ENCODE data around the gene POLA2. TPM values are rescaled to one million over a fixed set of nuclear protein-coding genes. Genes with fewer than 3 reads are reported as not detected.

POLA2 gene
- polyA plus RNA-seq, 2 of the 4 experiments (the other 2 are of a cell fraction): 34.5 to 52.3 TPM

DNA sequence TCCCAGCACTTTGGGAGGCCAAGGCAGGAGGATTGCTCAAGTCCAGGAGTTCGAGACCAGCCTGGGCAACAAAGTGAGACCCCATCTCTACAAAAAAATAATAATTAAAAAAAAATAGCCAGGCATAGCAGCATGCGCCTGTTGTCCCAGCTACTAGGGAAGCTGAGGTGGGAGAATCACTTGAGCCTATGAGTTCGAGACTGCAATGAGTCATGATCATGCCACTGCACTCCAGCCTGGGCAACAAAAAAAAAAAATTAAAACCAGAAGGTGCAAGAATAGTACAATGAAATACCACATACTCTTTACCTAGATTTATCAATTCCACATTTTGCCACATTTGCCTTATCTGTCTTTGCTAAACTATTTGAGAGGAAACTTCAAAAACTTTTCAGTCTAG is 80.1 kb downstream of the POLA2 start:
- CTCF ChIA-PET: interaction anchor here (0.9 to 78.3 kb wide), 4 partner anchors 9 to 224 kb away, joined by 3 to 3090 read pairs (median 41); partner anchors contain the start of genes CDC42EP2, POLA2 and TIGD3
- no peaks in the 10 kb centered on the region for H3K9me3 ChIP-seq
- H3K4me3 ChIP-seq: no peak overlapping the region
- FAIRE-seq (no peak), ATAC-seq (no peak), DNase-seq (ENCODE audit: low read depth in 1 of 2, low spot score in 1 of 2) (no peak)
- WGBS (ENCODE audit: missing lambda C conversion rate): 94% methylated on average over 3 of the region's 3 CpGs
- no peaks in the 10 kb centered on the region for H3K4me1 ChIP-seq
- no peak overlapping the region for H3K27ac ChIP-seq
- POLR2A ChIA-PET: interaction anchor here (1.5 kb wide), 1 partner anchor 8 kb away, joined by 7 read pairs; the partner anchor contains the start of gene DPF2
- TF ChIP-seq, protein P1, sequence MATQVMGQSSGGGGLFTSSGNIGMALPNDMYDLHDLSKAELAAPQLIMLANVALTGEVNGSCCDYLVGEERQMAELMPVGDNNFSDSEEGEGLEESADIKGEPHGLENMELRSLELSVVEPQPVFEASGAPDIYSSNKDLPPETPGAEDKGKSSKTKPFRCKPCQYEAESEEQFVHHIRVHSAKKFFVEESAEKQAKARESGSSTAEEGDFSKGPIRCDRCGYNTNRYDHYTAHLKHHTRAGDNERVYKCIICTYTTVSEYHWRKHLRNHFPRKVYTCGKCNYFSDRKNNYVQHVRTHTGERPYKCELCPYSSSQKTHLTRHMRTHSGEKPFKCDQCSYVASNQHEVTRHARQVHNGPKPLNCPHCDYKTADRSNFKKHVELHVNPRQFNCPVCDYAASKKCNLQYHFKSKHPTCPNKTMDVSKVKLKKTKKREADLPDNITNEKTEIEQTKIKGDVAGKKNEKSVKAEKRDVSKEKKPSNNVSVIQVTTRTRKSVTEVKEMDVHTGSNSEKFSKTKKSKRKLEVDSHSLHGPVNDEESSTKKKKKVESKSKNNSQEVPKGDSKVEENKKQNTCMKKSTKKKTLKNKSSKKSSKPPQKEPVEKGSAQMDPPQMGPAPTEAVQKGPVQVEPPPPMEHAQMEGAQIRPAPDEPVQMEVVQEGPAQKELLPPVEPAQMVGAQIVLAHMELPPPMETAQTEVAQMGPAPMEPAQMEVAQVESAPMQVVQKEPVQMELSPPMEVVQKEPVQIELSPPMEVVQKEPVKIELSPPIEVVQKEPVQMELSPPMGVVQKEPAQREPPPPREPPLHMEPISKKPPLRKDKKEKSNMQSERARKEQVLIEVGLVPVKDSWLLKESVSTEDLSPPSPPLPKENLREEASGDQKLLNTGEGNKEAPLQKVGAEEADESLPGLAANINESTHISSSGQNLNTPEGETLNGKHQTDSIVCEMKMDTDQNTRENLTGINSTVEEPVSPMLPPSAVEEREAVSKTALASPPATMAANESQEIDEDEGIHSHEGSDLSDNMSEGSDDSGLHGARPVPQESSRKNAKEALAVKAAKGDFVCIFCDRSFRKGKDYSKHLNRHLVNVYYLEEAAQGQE (IDR thresholded peaks at IDR 0.05): no peak
- TF ChIP-seq MAFK (IDR thresholded peaks at IDR 0.05; ENCODE audit: partially characterized antibody) (no peak), ZFP36 (IDR thresholded peaks at IDR 0.05; ENCODE audit: borderline replicate concordance, partially characterized antibody) (no peak), FOSL2 (IDR thresholded peaks at IDR 0.05) (no peak), FOSL2 (CRISPR knock-in tag; IDR thresholded peaks at IDR 0.05) (no peak), KDM1A (IDR thresholded peaks at IDR 0.05; ENCODE audit: low read depth) (no peak)
- TF ChIP-seq, protein P2, sequence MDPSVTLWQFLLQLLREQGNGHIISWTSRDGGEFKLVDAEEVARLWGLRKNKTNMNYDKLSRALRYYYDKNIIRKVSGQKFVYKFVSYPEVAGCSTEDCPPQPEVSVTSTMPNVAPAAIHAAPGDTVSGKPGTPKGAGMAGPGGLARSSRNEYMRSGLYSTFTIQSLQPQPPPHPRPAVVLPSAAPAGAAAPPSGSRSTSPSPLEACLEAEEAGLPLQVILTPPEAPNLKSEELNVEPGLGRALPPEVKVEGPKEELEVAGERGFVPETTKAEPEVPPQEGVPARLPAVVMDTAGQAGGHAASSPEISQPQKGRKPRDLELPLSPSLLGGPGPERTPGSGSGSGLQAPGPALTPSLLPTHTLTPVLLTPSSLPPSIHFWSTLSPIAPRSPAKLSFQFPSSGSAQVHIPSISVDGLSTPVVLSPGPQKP (IDR thresholded peaks at IDR 0.05; ENCODE audit: low read depth, low read length): no peak
- H3K4me2 ChIP-seq: no peak overlapping the region

Other genes with a start within 250 kb of the POLA2 start
- gene ARL2, start 247.8 kb upstream of the POLA2 start, polyA plus RNA-seq (2011; rRNA removed): 117 and 129 TPM in 2 replicates
- gene ARL2, start 247.8 kb upstream of the POLA2 start, polyA plus RNA-seq (2017; fragmentation: RNase III; extraction: RNeasy Plus Mini Kit Qiagen cat#74134 plus additional on column Dnase treatment): 136 to 166 TPM (median 160 TPM) in 3 replicates
- 13.4 and 15.8 TPM in 2 replicates for gene SNX15, start 234.5 kb upstream of the POLA2 start, polyA plus RNA-seq (2011; rRNA removed)
- 17.0 to 18.4 TPM (median 17.7 TPM) in 3 replicates for gene SNX15, start 234.5 kb upstream of the POLA2 start, polyA plus RNA-seq (2017; fragmentation: RNase III; extraction: RNeasy Plus Mini Kit Qiagen cat#74134 plus additional on column Dnase treatment)
- 9.4 and 12.9 TPM in 2 replicates for gene SAC3D1, start 220.8 kb upstream of the POLA2 start, polyA plus RNA-seq (2011; rRNA removed)
- 29.0 to 31.0 TPM (median 30.4 TPM) in 3 replicates for gene SAC3D1, start 220.8 kb upstream of the POLA2 start, polyA plus RNA-seq (2017; fragmentation: RNase III; extraction: RNeasy Plus Mini Kit Qiagen cat#74134 plus additional on column Dnase treatment)
- not detected in 2 replicates for gene NAALADL1, start 203.4 kb upstream of the POLA2 start, polyA plus RNA-seq (2011; rRNA removed)
- gene NAALADL1, start 203.4 kb upstream of the POLA2 start, polyA plus RNA-seq (2017; fragmentation: RNase III; extraction: RNeasy Plus Mini Kit Qiagen cat#74134 plus additional on column Dnase treatment): not detected in 3 replicates
- gene CDCA5, start 177.9 kb upstream of the POLA2 start, polyA plus RNA-seq (2011; rRNA removed): 28.0 and 30.9 TPM in 2 replicates
- 43.1 to 46.0 TPM (median 44.1 TPM) in 3 replicates for gene CDCA5, start 177.9 kb upstream of the POLA2 start, polyA plus RNA-seq (2017; fragmentation: RNase III; extraction: RNeasy Plus Mini Kit Qiagen cat#74134 plus additional on column Dnase treatment)
- 27.7 and 30.1 TPM in 2 replicates for gene ZFPL1, start 177.7 kb upstream of the POLA2 start, polyA plus RNA-seq (2011; rRNA removed)
- 29.2 to 33.5 TPM (median 31.7 TPM) in 3 replicates for gene ZFPL1, start 177.7 kb upstream of the POLA2 start, polyA plus RNA-seq (2017; fragmentation: RNase III; extraction: RNeasy Plus Mini Kit Qiagen cat#74134 plus additional on column Dnase treatment)
- 37.2 and 44.7 TPM in 2 replicates for gene VPS51, start 165.7 kb upstream of the POLA2 start, polyA plus RNA-seq (2011; rRNA removed)
- gene VPS51, start 165.7 kb upstream of the POLA2 start, polyA plus RNA-seq (2017; fragmentation: RNase III; extraction: RNeasy Plus Mini Kit Qiagen cat#74134 plus additional on column Dnase treatment): 46.7 to 51.7 TPM (median 51.0 TPM) in 3 replicates
- gene TM7SF2, start 150.1 kb upstream of the POLA2 start, polyA plus RNA-seq (2011; rRNA removed): 8.2 and 9.6 TPM in 2 replicates
- 6.9 to 9.7 TPM (median 8.2 TPM) in 3 replicates for gene TM7SF2, start 150.1 kb upstream of the POLA2 start, polyA plus RNA-seq (2017; fragmentation: RNase III; extraction: RNeasy Plus Mini Kit Qiagen cat#74134 plus additional on column Dnase treatment)
- 5.5 and 6.0 TPM in 2 replicates for gene ZNHIT2, start 144.3 kb upstream of the POLA2 start, polyA plus RNA-seq (2011; rRNA removed)
- 12.4 to 14.0 TPM (median 13.5 TPM) in 3 replicates for gene ZNHIT2, start 144.3 kb upstream of the POLA2 start, polyA plus RNA-seq (2017; fragmentation: RNase III; extraction: RNeasy Plus Mini Kit Qiagen cat#74134 plus additional on column Dnase treatment)
- 401 and 591 TPM in 2 replicates for gene FAU, start 139.8 kb upstream of the POLA2 start, polyA plus RNA-seq (2011; rRNA removed)
- 866 to 893 TPM (median 878 TPM) in 3 replicates for gene FAU, start 139.8 kb upstream of the POLA2 start, polyA plus RNA-seq (2017; fragmentation: RNase III; extraction: RNeasy Plus Mini Kit Qiagen cat#74134 plus additional on column Dnase treatment)
- gene MRPL49, start 139.6 kb upstream of the POLA2 start, polyA plus RNA-seq (2011; rRNA removed): 55.5 and 61.8 TPM in 2 replicates
- 62.7 to 65.5 TPM (median 64.5 TPM) in 3 replicates for gene MRPL49, start 139.6 kb upstream of the POLA2 start, polyA plus RNA-seq (2017; fragmentation: RNase III; extraction: RNeasy Plus Mini Kit Qiagen cat#74134 plus additional on column Dnase treatment)
- 21.4 and 50.4 TPM in 2 replicates for gene SYVN1, start 127.4 kb upstream of the POLA2 start, polyA plus RNA-seq (2011; rRNA removed)
- gene SYVN1, start 127.4 kb upstream of the POLA2 start, polyA plus RNA-seq (2017; fragmentation: RNase III; extraction: RNeasy Plus Mini Kit Qiagen cat#74134 plus additional on column Dnase treatment): 22.4 to 26.9 TPM (median 25.1 TPM) in 3 replicates
- gene SPDYC, start 91.7 kb upstream of the POLA2 start, polyA plus RNA-seq (2011; rRNA removed): not detected in 2 replicates
- gene SPDYC, start 91.7 kb upstream of the POLA2 start, polyA plus RNA-seq (2017; fragmentation: RNase III; extraction: RNeasy Plus Mini Kit Qiagen cat#74134 plus additional on column Dnase treatment): not detected in 3 replicates
- 63.7 and 72.6 TPM in 2 replicates for gene CAPN1, start 80.0 kb upstream of the POLA2 start, polyA plus RNA-seq (2011; rRNA removed)
- 87.9 to 98.6 TPM (median 93.1 TPM) in 3 replicates for gene CAPN1, start 80.0 kb upstream of the POLA2 start, polyA plus RNA-seq (2017; fragmentation: RNase III; extraction: RNeasy Plus Mini Kit Qiagen cat#74134 plus additional on column Dnase treatment)
- gene CDC42EP2, start 52.9 kb downstream of the POLA2 start, polyA plus RNA-seq (2011; rRNA removed): 3.0 and 3.7 TPM in 2 replicates
- gene CDC42EP2, start 52.9 kb downstream of the POLA2 start, polyA plus RNA-seq (2017; fragmentation: RNase III; extraction: RNeasy Plus Mini Kit Qiagen cat#74134 plus additional on column Dnase treatment): 8.0 to 10.1 TPM (median 8.5 TPM) in 3 replicates
- gene DPF2, start 71.9 kb downstream of the POLA2 start, polyA plus RNA-seq (2011; rRNA removed): 35.6 and 36.3 TPM in 2 replicates
- gene DPF2, start 71.9 kb downstream of the POLA2 start, polyA plus RNA-seq (2017; fragmentation: RNase III; extraction: RNeasy Plus Mini Kit Qiagen cat#74134 plus additional on column Dnase treatment): 34.8 to 39.8 TPM (median 35.7 TPM) in 3 replicates
- 0.30 and 0.37 TPM in 2 replicates for gene TIGD3, start 92.8 kb downstream of the POLA2 start, polyA plus RNA-seq (2011; rRNA removed)
- 0.54 to 0.71 TPM (median 0.66 TPM) in 3 replicates for gene TIGD3, start 92.8 kb downstream of the POLA2 start, polyA plus RNA-seq (2017; fragmentation: RNase III; extraction: RNeasy Plus Mini Kit Qiagen cat#74134 plus additional on column Dnase treatment)
- 3.1 and 4.9 TPM in 2 replicates for gene SLC25A45, start 120.7 kb downstream of the POLA2 start, polyA plus RNA-seq (2011; rRNA removed)
- gene SLC25A45, start 120.7 kb downstream of the POLA2 start, polyA plus RNA-seq (2017; fragmentation: RNase III; extraction: RNeasy Plus Mini Kit Qiagen cat#74134 plus additional on column Dnase treatment): 7.9 to 8.6 TPM (median 8.1 TPM) in 3 replicates
- 12.2 and 12.9 TPM in 2 replicates for gene FRMD8, start 124.7 kb downstream of the POLA2 start, polyA plus RNA-seq (2011; rRNA removed)
- 16.5 to 20.0 TPM (median 17.4 TPM) in 3 replicates for gene FRMD8, start 124.7 kb downstream of the POLA2 start, polyA plus RNA-seq (2017; fragmentation: RNase III; extraction: RNeasy Plus Mini Kit Qiagen cat#74134 plus additional on column Dnase treatment)
- 181 and 314 TPM in 2 replicates for gene NEAT1, start 160.8 kb downstream of the POLA2 start, polyA plus RNA-seq (2011; rRNA removed)
- 1,009 to 1,407 TPM (median 1,223 TPM) in 3 replicates for gene NEAT1, start 160.8 kb downstream of the POLA2 start, polyA plus RNA-seq (2017; fragmentation: RNase III; extraction: RNeasy Plus Mini Kit Qiagen cat#74134 plus additional on column Dnase treatment)
- gene MALAT1, start 237.1 kb downstream of the POLA2 start, polyA plus RNA-seq (2011; rRNA removed): 1,041 and 1,340 TPM in 2 replicates
- 167 to 203 TPM (median 188 TPM) in 3 replicates for gene MALAT1, start 237.1 kb downstream of the POLA2 start, polyA plus RNA-seq (2017; fragmentation: RNase III; extraction: RNeasy Plus Mini Kit Qiagen cat#74134 plus additional on column Dnase treatment)

Measured in A549 (cell line).